Epithelial cell of esophagus (primary cell): ENCODE measurements around the gene SMARCE1.

ENCODE experiments used
- DNase-seq: peaks from one replicate; pipeline ENCODE4 v3.0.0; 2010; ENCODE audit warnings: low read depth
- H3K4me3 ChIP-seq: 2 replicates; pipeline ENCODE4 v1.5.1; 2011; ENCODE audit warnings: mild to moderate bottlenecking, low read length, control low read depth
- TF ChIP-seq, protein P1 (sequence below): IDR thresholded peaks from 2 replicates; pipeline ENCODE4 v1.5.1; 2011; ENCODE audit warnings: low read depth, mild to moderate bottlenecking, low read length, control low read depth, inconsistent platforms; ENCODE audit not compliant: insufficient read depth; ENCODE audit errors: missing control alignments

The SMARCE1 gene

DNA sequence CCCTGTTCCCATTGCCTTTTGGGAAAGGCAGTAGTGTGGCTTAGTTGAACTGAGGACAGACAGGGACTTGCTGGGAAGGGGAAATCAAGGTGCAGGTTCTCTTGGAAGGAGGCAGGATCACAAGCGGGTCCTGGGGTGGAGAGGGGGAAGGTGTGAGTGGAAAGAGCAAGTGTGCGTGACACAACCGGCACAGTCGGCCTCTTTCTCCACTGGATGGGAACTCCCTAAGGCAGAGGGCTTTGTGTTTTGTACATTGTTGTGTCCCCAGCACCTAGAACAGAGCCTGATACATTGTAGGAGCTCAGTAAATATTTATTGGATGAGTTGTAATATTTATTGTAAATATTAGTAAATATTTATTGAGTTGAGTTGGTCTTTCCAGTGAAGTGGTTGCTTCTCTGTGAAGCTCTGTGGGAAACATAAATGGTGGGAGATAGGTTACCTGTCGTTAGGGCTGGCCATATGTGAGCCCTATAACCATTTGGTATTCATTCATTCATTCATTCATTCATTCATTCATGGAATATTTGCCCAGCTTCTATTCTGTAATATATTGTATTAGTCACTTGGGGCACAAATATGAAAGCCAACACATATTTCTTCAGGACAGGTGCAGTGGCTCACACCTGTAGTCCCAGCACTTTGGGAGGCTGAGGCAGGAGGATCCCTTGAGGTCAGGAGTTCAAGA, 34.0 kb downstream of the SMARCE1 start:
- H3K4me3 ChIP-seq: no peak overlapping the region
- TF ChIP-seq, protein P1, sequence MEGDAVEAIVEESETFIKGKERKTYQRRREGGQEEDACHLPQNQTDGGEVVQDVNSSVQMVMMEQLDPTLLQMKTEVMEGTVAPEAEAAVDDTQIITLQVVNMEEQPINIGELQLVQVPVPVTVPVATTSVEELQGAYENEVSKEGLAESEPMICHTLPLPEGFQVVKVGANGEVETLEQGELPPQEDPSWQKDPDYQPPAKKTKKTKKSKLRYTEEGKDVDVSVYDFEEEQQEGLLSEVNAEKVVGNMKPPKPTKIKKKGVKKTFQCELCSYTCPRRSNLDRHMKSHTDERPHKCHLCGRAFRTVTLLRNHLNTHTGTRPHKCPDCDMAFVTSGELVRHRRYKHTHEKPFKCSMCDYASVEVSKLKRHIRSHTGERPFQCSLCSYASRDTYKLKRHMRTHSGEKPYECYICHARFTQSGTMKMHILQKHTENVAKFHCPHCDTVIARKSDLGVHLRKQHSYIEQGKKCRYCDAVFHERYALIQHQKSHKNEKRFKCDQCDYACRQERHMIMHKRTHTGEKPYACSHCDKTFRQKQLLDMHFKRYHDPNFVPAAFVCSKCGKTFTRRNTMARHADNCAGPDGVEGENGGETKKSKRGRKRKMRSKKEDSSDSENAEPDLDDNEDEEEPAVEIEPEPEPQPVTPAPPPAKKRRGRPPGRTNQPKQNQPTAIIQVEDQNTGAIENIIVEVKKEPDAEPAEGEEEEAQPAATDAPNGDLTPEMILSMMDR: no peak
- DNase-seq: no peak

DNA sequence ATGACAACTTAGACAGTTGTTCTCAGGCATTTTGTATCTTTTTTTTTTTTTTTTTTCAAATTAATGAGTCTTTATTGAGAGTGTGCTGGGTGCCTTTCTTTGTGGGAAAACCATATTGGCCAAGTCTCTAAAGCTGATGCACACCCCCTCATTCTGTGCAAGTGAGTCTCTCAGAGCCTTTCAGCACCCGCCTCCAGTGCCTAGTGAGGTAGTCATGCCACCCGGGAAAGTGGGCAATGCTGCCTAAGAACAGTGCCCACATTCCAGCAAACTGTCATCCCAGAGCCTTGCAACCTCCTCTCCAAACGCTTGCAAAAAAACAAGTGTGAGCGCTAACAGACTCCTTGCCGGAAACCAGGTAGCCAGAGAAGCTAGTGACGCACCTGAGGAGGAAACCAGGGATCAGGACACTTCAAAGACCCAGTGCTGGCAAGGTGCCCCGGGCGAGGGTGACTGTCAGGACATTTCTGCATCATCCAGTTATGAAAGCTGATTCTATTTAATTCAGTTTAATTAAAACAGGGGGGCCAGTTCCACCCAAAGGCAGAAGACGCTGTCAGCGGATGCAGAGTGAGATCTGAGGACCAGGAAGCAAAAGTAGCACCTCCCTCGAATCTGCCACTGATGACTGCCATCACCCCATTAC, 34.9 kb downstream of the SMARCE1 start:
- DNase-seq: peak; percentile 42
- TF ChIP-seq, protein P1: no peak
- H3K4me3 ChIP-seq: no peak overlapping the region

DNA sequence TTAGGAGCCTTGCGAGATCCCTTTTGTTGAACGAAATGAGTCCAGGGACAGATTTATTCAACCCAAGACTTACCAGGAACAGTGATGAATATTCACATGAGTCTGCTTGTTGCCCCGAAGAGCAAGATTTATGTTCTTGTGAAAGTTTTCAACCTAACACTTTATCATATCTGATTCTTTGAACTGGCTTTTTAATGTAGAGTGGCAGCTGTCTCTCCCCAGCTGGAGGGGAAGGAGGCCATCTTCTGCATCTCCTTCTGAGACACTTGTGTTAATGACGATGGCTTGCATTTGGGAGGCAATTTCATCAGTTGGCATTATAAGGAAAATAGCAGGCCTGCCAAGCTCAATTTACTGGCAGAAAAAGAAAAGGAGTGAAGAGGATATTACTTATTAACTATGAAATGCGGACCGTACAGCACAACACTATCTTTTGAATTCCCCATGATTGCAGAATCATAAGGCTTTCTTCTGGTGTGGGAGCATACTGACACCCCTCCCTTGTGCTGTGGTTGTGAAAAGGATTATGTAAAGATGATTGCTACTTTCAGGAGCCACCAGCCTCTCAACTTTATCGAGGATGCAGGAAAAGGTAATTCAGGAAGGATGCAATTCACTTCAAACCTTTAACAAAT, 35.7 kb downstream of the SMARCE1 start:
- no peak for DNase-seq
- H3K4me3 ChIP-seq: no peak overlapping the region
- TF ChIP-seq, protein P1: no peak

DNA sequence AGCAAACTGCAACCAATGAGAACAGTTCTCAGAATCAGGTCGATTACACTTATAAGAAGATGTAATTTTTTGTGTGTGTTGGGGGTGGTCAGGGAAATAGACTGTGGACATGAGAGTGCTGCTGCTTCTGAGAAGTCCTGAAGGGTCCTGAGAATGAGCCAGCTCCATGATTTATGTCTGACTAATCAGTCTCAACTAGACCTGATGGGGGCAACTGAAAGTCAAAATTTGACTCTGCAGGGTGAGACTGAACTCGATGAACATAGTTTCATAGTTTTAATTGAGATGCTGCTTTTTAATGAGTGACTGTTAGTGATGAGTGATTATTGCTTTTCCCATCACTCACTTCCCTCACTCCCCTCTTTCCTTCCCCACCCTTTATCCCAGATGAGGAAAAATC, 37.3 kb downstream of the SMARCE1 start:
- TF ChIP-seq, protein P1: no peak
- no peak for DNase-seq
- no peak overlapping the region for H3K4me3 ChIP-seq

DNA sequence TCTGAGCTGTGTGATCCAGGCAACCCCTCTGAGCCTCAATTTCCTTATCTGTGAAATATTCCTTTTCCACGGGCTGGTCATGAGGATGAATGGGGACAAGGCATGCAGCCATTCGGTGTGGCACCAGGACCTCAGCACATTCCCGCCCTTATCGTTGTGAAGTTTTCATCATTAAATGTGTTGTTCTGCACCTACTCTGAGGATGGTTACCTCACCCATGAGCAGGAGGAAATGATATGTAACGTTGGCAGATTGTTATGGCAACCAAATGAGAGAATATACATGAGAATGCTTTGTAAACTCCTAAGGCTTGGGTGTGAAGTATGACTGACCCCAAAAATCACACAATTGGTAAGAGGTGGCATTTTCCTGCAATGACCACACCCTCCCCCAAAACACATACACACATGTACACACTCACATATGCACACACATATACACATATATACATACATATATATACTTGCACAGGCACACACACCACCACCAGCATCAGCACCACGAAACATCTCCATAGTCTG, 39.5 kb downstream of the SMARCE1 start:
- no peak for DNase-seq
- H3K4me3 ChIP-seq: no peak overlapping the region

DNA sequence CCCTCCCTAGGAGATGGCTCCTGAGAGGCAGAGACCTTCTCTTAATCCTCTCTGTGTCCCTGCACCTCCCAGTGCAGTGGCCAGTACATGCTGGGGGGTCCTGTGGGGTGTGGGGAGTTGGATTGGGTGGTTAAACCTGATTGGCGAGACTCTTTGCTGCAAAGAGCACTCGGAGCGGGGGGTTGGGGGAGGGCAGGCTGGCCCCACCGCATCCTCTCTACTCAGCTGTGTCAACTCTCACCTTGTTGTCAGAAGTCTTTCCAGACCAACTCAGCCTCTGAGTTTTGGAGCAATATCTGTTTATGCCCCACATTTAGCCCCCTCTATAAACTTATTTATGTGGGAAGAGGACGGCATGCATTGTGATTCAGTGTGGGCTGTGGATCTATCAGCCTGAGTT, 40.0 kb downstream of the SMARCE1 start:
- no peak for DNase-seq
- no peak overlapping the region for H3K4me3 ChIP-seq
- TF ChIP-seq, protein P1: no peak

More for the DNA sequence above, 39.5 kb downstream of the SMARCE1 start:
- TF ChIP-seq, protein P1: no peak
